ENCODE results near the gene PIEZO1.
A peak's percentile ranks its signal among the peaks of the same experiment; 100 is the strongest.

The PIEZO1 gene

GRCh38 chr16:88690341-88691128 lies 94.5 kb downstream of the PIEZO1 start:
- ChIA-PET POLR2A (no interaction called here), CTCF (no interaction called here)
- DNase-seq (ENCODE audit: extremely low spot score), result no peak
- TF ChIP-seq, protein P1, sequence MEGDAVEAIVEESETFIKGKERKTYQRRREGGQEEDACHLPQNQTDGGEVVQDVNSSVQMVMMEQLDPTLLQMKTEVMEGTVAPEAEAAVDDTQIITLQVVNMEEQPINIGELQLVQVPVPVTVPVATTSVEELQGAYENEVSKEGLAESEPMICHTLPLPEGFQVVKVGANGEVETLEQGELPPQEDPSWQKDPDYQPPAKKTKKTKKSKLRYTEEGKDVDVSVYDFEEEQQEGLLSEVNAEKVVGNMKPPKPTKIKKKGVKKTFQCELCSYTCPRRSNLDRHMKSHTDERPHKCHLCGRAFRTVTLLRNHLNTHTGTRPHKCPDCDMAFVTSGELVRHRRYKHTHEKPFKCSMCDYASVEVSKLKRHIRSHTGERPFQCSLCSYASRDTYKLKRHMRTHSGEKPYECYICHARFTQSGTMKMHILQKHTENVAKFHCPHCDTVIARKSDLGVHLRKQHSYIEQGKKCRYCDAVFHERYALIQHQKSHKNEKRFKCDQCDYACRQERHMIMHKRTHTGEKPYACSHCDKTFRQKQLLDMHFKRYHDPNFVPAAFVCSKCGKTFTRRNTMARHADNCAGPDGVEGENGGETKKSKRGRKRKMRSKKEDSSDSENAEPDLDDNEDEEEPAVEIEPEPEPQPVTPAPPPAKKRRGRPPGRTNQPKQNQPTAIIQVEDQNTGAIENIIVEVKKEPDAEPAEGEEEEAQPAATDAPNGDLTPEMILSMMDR (IDR thresholded peaks at IDR 0.05; ENCODE audit: control extremely low read depth, extremely low read depth, low read depth, missing control alignments), result no peak

DNA sequence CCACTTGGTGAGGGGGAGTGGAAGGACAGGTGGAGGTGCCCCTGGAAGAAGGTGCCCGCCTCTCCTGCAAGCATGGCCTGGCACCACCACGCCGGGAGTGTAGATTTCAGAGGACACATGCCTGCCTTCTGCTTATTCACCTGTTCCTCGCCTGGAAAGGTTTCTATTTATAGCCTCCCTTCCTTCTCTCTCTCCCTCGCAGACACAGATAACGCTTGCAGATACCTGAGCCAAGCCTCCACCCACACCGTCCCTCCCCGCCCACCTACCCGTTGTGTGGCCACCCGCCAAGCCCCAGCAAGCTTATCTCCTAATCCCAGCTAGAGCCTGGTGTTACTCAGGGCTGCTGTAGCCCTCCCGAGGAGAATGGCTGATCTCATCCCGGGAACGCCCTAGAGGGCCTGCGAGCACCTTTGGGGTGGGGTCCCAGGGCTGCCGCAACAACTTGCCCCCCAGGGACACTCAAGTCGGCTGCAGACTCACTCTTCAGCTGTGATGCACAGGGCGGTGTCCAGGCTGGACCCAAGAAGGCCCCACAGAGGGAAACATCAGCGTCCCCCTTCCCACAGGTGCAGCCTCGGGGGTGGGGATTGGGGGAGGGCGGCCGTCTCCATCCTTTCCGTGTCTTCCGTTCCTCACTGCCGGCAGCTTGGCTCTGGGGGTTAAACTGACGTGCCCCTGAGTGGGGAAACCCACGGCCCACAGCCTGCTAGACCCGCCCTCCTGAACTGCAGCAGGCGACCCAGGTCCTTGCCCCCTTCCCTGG lies 96.8 kb downstream of the PIEZO1 start:
- TF ChIP-seq, protein P1 (IDR thresholded peaks at IDR 0.05; ENCODE audit: control extremely low read depth, extremely low read depth, low read depth, missing control alignments), result no peak
- ChIA-PET CTCF (interaction anchor here (1.0 to 1.5 kb wide), 4 partner anchors 10 to 50 kb away, joined by 3 to 4 read pairs (median 4); no protein-coding TSS in a partner anchor), POLR2A (interaction anchor here (1.1 kb wide), 1 partner anchor 14 kb away, joined by 3 read pairs; no protein-coding TSS in a partner anchor)
- no peak for DNase-seq (ENCODE audit: extremely low spot score)

DNA sequence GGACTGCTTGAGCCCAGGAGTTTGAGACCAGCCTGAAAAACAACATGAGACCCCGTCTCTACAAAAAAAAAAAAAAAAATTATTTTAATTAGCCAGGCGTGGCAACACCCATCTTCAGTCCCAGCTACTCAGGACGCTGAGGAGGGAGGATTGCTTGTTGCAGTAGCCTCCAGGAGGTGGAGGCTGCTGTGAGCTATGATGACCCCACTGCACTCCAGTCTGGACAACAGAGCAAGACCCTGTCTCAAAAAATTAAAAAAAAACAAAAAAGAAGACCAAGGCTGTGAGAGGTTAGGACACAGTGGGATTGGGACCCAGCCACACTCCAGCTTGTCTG lies 97.4 kb downstream of the PIEZO1 start:
- TF ChIP-seq, protein P1 (IDR thresholded peaks at IDR 0.05; ENCODE audit: control extremely low read depth, extremely low read depth, low read depth, missing control alignments), result no peak
- ChIA-PET CTCF (interaction anchor here (1.0 to 1.5 kb wide), 6 partner anchors 11 to 55 kb away, joined by 3 to 4 read pairs (median 4); no protein-coding TSS in a partner anchor), POLR2A (interaction anchor here (0.5 to 1.1 kb wide), 2 partner anchors 15 to 130 kb away, joined by 3 to 4 read pairs; no protein-coding TSS in a partner anchor)
- DNase-seq (ENCODE audit: extremely low spot score), result no peak

DNA sequence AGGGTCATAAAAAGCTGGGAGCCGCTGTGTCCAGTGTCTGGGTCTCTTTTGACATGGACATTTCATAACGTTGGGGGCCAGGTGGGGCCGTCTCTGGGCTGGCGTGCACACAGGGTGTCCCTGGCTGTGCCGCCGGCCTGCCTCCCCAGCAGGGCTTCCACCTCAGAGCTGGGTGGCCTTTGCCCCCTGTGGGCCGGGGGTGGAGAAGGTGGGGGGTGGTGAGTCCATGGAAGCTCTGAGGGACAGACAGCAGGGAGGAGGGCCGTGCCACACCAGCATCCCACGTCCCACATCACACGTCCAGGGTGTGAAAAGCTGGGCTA lies 97.8 kb downstream of the PIEZO1 start:
- TF ChIP-seq, protein P1 (IDR thresholded peaks at IDR 0.05; ENCODE audit: control extremely low read depth, extremely low read depth, low read depth, missing control alignments), result no peak
- ChIA-PET CTCF (interaction anchor here (1.0 to 1.5 kb wide), 5 partner anchors 11 to 56 kb away, joined by 3 to 4 read pairs (median 3); no protein-coding TSS in a partner anchor), POLR2A (interaction anchor here (0.5 to 1.1 kb wide), 2 partner anchors 15 to 129 kb away, joined by 3 to 4 read pairs; no protein-coding TSS in a partner anchor)
- no peak for DNase-seq (ENCODE audit: extremely low spot score)

GRCh38 chr16:88686439-88687253 lies 98.4 kb downstream of the PIEZO1 start, which contains the start of gene SNAI3:
SNAI3 (minus strand) TSS chr16:88686507; CDS start chr16:88686406, 101 bp downstream.
- CTCF ChIA-PET, result interaction anchor here (0.9 to 1.8 kb wide), 6 partner anchors 12 to 56 kb away, joined by 3 to 4 read pairs (median 4); no protein-coding TSS in a partner anchor
- POLR2A ChIA-PET, result interaction anchor here (0.5 to 1.1 kb wide), 2 partner anchors 16 to 129 kb away, joined by 3 to 4 read pairs; no protein-coding TSS in a partner anchor
- TF ChIP-seq, protein P1 (IDR thresholded peaks at IDR 0.05; ENCODE audit: control extremely low read depth, extremely low read depth, low read depth, missing control alignments), result no peak
- DNase-seq (ENCODE audit: extremely low spot score), result peak; percentile 95

Measured in GM10248 (cell line).